ENCODE measurements around the gene EMP2. TPM values are rescaled to one million over a fixed set of nuclear protein-coding genes. Genes with fewer than 3 reads are reported as not detected.

The EMP2 gene, protein sequence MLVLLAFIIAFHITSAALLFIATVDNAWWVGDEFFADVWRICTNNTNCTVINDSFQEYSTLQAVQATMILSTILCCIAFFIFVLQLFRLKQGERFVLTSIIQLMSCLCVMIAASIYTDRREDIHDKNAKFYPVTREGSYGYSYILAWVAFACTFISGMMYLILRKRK
- 100 to 1,000 TPM; 108 to 121 (median 109) TPM for total RNA-seq

DNA sequence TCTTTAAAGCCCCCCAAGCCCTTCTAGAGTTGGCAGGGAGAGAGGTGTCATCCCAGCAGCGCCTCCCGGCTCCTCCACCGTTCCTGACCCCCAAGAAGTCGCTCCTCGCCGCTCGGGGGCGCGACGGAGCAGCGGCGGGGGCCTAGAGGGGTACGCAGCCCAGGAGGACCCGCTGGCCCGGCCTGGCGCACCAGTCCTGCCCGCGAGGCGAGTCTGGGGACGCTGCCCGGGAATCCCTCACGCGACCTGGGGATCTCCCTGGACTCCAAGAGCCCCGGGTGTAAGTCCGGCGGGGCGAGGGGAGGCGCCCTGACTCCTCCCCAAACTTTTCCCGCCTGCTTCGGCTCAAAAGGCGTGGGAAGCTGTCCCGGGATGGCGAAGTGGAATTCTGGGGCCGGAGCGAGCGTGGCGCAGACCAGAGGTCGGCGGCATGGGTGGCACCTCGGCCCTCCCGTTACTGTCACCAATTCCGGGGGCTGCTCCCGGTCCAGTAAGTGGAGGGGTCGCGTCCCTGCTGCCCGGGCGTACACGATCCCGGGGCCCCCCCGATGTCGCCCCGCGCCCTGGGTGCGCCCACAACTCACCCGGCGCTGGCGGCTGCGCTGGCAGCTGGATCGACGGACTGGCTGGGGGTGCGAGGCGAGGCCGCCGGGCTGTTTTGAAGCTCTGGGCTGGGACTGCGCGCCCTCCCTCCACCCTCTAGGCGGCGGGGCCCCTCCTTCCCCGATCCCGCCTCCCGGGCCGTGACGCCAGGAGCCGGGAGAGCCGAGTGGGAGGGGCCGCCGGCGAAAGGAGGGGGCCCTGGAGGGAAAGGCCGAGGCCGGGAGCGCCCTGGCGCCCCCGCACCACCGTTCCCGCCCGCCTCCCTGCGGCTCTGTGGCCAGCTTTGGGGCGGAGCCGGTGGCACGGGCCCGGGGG, at the start of gene EMP2:
EMP2 (minus strand) TSS at position 634 of the 918 bp plus-strand sequence. CDS start 32,981 bp downstream, outside the sequence.
- Histone ChIP-seq H3K27me3 (peaks cover 0 to 12% (median 0%) of the 10 kb centered on the region in 4 donors), H3K36me3 (no peaks in the 10 kb centered on the region), H3K4me1 (peaks cover 28 to 58% (median 37%) of the 10 kb centered on the region in 3 donors), H3K4me3 (peak within 1 kb of the TSS; percentile 79 to 95 (median 94)), H3K9me3 (no peaks in the 10 kb centered on the region), H3K27ac (peak within 1 kb of the TSS; percentile 97 to 98 (median 97))
- TF ChIP-seq POLR2A (IDR thresholded peaks at IDR 0.05) = peak in 3 of 4 donors; percentile 61 to 84 (median 62)
- TF ChIP-seq, protein P1, sequence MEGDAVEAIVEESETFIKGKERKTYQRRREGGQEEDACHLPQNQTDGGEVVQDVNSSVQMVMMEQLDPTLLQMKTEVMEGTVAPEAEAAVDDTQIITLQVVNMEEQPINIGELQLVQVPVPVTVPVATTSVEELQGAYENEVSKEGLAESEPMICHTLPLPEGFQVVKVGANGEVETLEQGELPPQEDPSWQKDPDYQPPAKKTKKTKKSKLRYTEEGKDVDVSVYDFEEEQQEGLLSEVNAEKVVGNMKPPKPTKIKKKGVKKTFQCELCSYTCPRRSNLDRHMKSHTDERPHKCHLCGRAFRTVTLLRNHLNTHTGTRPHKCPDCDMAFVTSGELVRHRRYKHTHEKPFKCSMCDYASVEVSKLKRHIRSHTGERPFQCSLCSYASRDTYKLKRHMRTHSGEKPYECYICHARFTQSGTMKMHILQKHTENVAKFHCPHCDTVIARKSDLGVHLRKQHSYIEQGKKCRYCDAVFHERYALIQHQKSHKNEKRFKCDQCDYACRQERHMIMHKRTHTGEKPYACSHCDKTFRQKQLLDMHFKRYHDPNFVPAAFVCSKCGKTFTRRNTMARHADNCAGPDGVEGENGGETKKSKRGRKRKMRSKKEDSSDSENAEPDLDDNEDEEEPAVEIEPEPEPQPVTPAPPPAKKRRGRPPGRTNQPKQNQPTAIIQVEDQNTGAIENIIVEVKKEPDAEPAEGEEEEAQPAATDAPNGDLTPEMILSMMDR (IDR thresholded peaks at IDR 0.05) = peak in 5 of 6 experiments; percentile 42 to 76 (median 61)
- WGBS, 2 donors = 0% methylated on average over 11 to 12 of the region's 91 CpGs
- intact Hi-C loops (cut with DNase I) = loop anchor here (5.0 kb wide), 1 partner anchor 152 kb away; no protein-coding TSS in a partner anchor
- DNase-seq = no peak

GRCh38 chr16:10629592-10629963, 49.2 kb upstream of the EMP2 start:
- H3K27ac ChIP-seq = no peak overlapping the region
- peaks cover 0 to 7% (median 0%) of the 10 kb centered on the region in 3 donors for H3K4me1 ChIP-seq
- H3K4me3 ChIP-seq = no peak overlapping the region
- 40 to 79% methylated on average over 4 to 6 of the region's 6 CpGs for WGBS, 2 donors
- no peaks in the 10 kb centered on the region for H3K9me3 ChIP-seq
- intact Hi-C loops (cut with DNase I) = no loop called here
- H3K36me3 ChIP-seq = no peaks in the 10 kb centered on the region
- no peaks in the 10 kb centered on the region for H3K27me3 ChIP-seq
- DNase-seq = no peak
- TF ChIP-seq POLR2A (IDR thresholded peaks at IDR 0.05) = no peak
- TF ChIP-seq, protein P1 (IDR thresholded peaks at IDR 0.05) = no peak

DNA sequence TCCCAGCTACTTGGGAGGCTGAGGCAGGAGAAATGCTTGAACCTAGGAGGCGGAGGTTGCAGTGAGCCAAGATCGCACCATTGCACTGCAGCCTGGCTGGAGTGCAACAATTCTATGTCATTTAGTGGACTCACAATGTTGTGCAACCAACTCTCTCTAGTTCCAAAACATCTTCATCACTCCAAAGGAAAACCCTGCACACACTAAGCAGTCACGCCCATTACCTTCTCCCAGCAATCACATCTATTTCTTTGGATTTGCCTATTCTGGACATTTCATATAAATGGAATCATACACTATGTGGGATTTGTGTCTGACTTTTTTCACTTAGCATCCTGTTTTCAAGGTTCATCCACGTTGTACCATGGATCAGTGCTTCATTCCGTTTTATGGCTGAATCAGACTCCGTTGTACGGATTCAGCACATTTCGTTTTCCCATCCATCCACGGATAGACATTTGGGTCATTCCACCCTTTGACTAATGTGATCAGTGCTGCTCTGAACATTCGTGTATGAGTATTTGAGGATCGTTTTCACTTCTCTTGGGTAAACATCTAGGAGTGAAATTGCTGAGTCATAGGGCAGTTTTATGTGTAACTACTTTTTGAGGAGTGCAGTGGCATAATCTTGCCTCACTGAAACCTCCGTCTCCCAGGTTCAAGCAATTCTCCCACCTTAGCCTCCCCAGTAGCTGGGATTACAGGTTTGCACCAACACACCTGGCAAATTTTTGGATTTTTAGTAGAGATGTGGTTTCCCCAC, 45.4 kb upstream of the EMP2 start:
- intact Hi-C loops (cut with DNase I) = no loop called here
- TF ChIP-seq, protein P1 (IDR thresholded peaks at IDR 0.05) = no peak
- no peak for TF ChIP-seq POLR2A (IDR thresholded peaks at IDR 0.05)
- no peak for DNase-seq
- H3K36me3 ChIP-seq = no peaks in the 10 kb centered on the region
- H3K27me3 ChIP-seq = no peaks in the 10 kb centered on the region
- peaks cover 0 to 7% (median 0%) of the 10 kb centered on the region in 3 donors for H3K4me1 ChIP-seq
- 72 to 74% methylated on average over 12 of the region's 12 CpGs for WGBS, 2 donors
- H3K4me3 ChIP-seq = no peak overlapping the region
- no peak overlapping the region for H3K27ac ChIP-seq
- H3K9me3 ChIP-seq = no peaks in the 10 kb centered on the region

DNA sequence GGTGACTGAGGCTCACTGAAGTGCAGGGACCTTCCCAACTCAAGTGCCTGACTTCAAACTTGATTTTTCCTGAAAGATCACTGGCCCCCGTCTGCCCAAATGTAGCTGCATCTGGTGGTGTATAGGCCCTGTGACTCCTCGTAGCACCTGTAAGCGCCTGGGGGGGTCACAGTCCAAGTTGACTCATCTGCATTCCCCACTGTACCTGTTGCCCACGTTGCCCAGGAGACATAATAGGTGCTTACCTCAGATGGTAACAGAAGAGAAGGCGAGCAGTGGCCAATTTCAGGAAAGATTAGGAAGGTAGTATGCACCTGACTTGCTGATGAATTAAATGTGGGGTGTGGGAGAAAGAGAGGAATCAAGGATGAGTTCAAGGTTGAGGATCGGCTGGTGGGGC, 44.1 kb upstream of the EMP2 start:
- Histone ChIP-seq H3K27me3 (no peaks in the 10 kb centered on the region), H3K4me3 (no peak overlapping the region), H3K9me3 (no peaks in the 10 kb centered on the region), H3K36me3 (no peaks in the 10 kb centered on the region), H3K27ac (no peak overlapping the region), H3K4me1 (peaks cover 6 to 13% (median 6%) of the 10 kb centered on the region in 3 donors)
- DNase-seq = no peak
- TF ChIP-seq POLR2A (IDR thresholded peaks at IDR 0.05) = no peak
- TF ChIP-seq, protein P1 (IDR thresholded peaks at IDR 0.05) = no peak
- WGBS, 2 donors = 55 to 77% methylated on average over 5 to 6 of the region's 6 CpGs
- intact Hi-C loops (cut with DNase I) = no loop called here

Measured in esophagus squamous epithelium (tissue), 5 donors.